HFFc6 (cell line): ENCODE data around the gene ANKDD1B. TPM values are rescaled to one million over a fixed set of nuclear protein-coding genes. Genes with fewer than 3 reads are reported as not detected.

ENCODE experiments used
- DNase-seq: peaks from one replicate; pipeline ENCODE4 v3.0.0-alpha.2; 2018
- H3K27ac Mint-ChIP-seq: 2 replicates; pipeline ENCODE4 v1.8.0; 2020; ENCODE audit warnings: mild to moderate bottlenecking, mixed read lengths
- H3K27me3 Mint-ChIP-seq: 2 replicates; pipeline ENCODE4 v1.8.0; 2021; ENCODE audit warnings: mild to moderate bottlenecking, moderate library complexity, mixed read lengths; ENCODE audit not compliant: insufficient read depth
- H3K36me3 Mint-ChIP-seq: 2 replicates; pipeline ENCODE4 v1.8.0; 2021; ENCODE audit warnings: low read depth, mixed read lengths
- H3K4me1 Mint-ChIP-seq: 2 replicates; pipeline ENCODE4 v1.8.0; 2020; ENCODE audit warnings: low read depth, mixed read lengths
- H3K4me3 Mint-ChIP-seq: 2 replicates; pipeline ENCODE4 v1.8.0; 2020; ENCODE audit warnings: mild to moderate bottlenecking, moderate library complexity, mixed read lengths
- H3K9me3 Mint-ChIP-seq: 2 replicates; pipeline ENCODE4 v1.8.0; 2020; ENCODE audit warnings: mild to moderate bottlenecking, mixed read lengths
- CTCF ChIP-seq: fragments of 200-600 bp; sonication (generic); IDR thresholded peaks from 2 replicates; pipeline ENCODE4 v1.5.0; 2021; ENCODE audit warnings: antibody characterized with exemption, mild to moderate bottlenecking
- total RNA-seq, 6 experiments: library from RNA; stranded (reverse); fragmentation: NEBNext Ultra II Directional; extraction: Animal tissue kit (Norgen Biotek cat#: 25700); gene quantifications; 2 replicates in 1 of 6; 3 replicates in 5 of 6; pipeline ENCODE4 v1.2.3, GENCODE V29; 2021

ANKDD1B gene
- total RNA-seq, 6 experiments from 2014 or later: 0.09 to 0.17 (median 0.14) TPM; not detected in 1

- H3K27ac Mint-ChIP-seq: peak overlapping the region; percentile 97
- no peak for TF ChIP-seq CTCF
Measured at GRCh38 chr5:75716715-75717081, 105.4 kb downstream of the ANKDD1B start.

GRCh38 chr5:75717082-75717922 lies 106.0 kb downstream of the ANKDD1B start, which contains the start of gene POC5:
Gene POC5, minus strand, starts transcription at chr5:75717437. Its CDS starts 4,500 bp downstream, at chr5:75712937.
- H3K27me3 Mint-ChIP-seq: peaks cover 4% of the 10 kb centered on the region; the same call in 1 of the 2 replicates
- TF ChIP-seq CTCF: no peak
- peak within 1 kb of the TSS; percentile 99 for H3K4me3 Mint-ChIP-seq
- peak within 1 kb of the TSS; percentile 97 for H3K27ac Mint-ChIP-seq
- peak; percentile 90 for DNase-seq
- no peaks in the 10 kb centered on the region for H3K9me3 Mint-ChIP-seq
- peaks cover 27% of the 10 kb centered on the region for H3K4me1 Mint-ChIP-seq
- H3K36me3 Mint-ChIP-seq: peaks cover 6% of the 10 kb centered on the region

More at GRCh38 chr5:75716715-75717081, 105.4 kb downstream of the ANKDD1B start:
- H3K4me3 Mint-ChIP-seq: peak overlapping the region; percentile 99
- no peak for DNase-seq
- peaks cover 6% of the 10 kb centered on the region for H3K36me3 Mint-ChIP-seq
- H3K4me1 Mint-ChIP-seq: peaks cover 27% of the 10 kb centered on the region
- peaks cover 4% of the 10 kb centered on the region; the same call in 1 of the 2 replicates for H3K27me3 Mint-ChIP-seq
- H3K9me3 Mint-ChIP-seq: no peaks in the 10 kb centered on the region

GRCh38 chr5:75720882-75721281 lies 109.6 kb downstream of the ANKDD1B start:
- no peak for TF ChIP-seq CTCF
- no peak for DNase-seq
- H3K4me3 Mint-ChIP-seq: no peak overlapping the region

More at GRCh38 chr5:75720882-75721281, 109.6 kb downstream of the ANKDD1B start:
- Mint-ChIP-seq H3K27me3 (peaks cover 7% of the 10 kb centered on the region), H3K4me1 (peaks cover 14% of the 10 kb centered on the region), H3K27ac (no peak overlapping the region), H3K9me3 (no peaks in the 10 kb centered on the region), H3K36me3 (no peaks in the 10 kb centered on the region; the same call in 1 of the 2 replicates)

Other genes starting within 250 kb of the ANKDD1B start
- gene CERT1, start 99.8 kb upstream of the ANKDD1B start, total RNA-seq: 10 to 100 TPM; 19.4 to 28.3 (median 22.4) TPM
- 10 to 100 TPM; 25.5 to 30.8 (median 28.7) TPM for gene POLK, start 99.6 kb upstream of the ANKDD1B start, total RNA-seq
- gene POC5, start 106.0 kb downstream of the ANKDD1B start, total RNA-seq: 1 to 10 TPM; 3.7 to 6.9 (median 5.4) TPM